GM12891 (cell line): ENCODE data around the gene NSD1.

Source experiments
- POLR2A ChIP-seq: IDR thresholded peaks from 2 replicates; pipeline ENCODE4 v1.6.1; 2011; ENCODE audit warnings: low read depth, low read length, control low read depth
- POLR2AphosphoS5 ChIP-seq: IDR thresholded peaks from 2 replicates; pipeline ENCODE4 v1.6.1; 2011; ENCODE audit warnings: low read depth, low read length, control low read depth

- TF ChIP-seq POLR2AphosphoS5 (no peak), POLR2A (no peak)
Measured at GRCh38 chr5:177222269-177222668, 88.7 kb downstream of the NSD1 start.
